ENCODE measurements around the gene MICB. TPM values are rescaled to one million over a fixed set of nuclear protein-coding genes. Genes with fewer than 3 reads are reported as not detected.
"Not testable (repeated sequence)": the region's sequence is repeated elsewhere in the genome, so short reads cannot be mapped to it uniquely, and the experiment has no call there.

MICB gene
- polyA plus RNA-seq, 1 donor (not counting 4 experiments of a cell fraction or from before 2014, with no cell fraction given): 8.6 TPM

- no peak for FAIRE-seq
- peaks cover 18% of the 10 kb centered on the region for H3K4me1 ChIP-seq (ENCODE audit: control insufficient read depth, extremely low read depth, insufficient read depth, low read length)
- no peaks in the 10 kb centered on the region for H4K20me1 ChIP-seq (ENCODE audit: control insufficient read depth, extremely low read depth, insufficient read depth, low read length)
- no peaks in the 10 kb centered on the region for H3K36me3 ChIP-seq (ENCODE audit: control insufficient read depth in 2 of 2, extremely low read depth in 1 of 2, insufficient read depth in 2 of 2, low read length in 2 of 2)
- H3K79me2 ChIP-seq (ENCODE audit: control insufficient read depth, insufficient read depth, low read length): no peaks in the 10 kb centered on the region
- no peaks in the 10 kb centered on the region for H3K9me1 ChIP-seq (ENCODE audit: control insufficient read depth, extremely low read depth, insufficient read depth, low read length)
- no peak for DNase-seq (ENCODE audit: low read depth, low spot score)
- H3K4me2 ChIP-seq (ENCODE audit: control insufficient read depth, extremely low read depth, insufficient read depth, low read depth, low read length): no peak overlapping the region
- no peak overlapping the region for H3K4me3 ChIP-seq (ENCODE audit: control insufficient read depth in 2 of 3, extremely low read depth in 1 of 3, insufficient read depth in 2 of 3, low read depth in 1 of 3, low read length in 3 of 3)
- no peak overlapping the region for H3K9ac ChIP-seq (ENCODE audit: control insufficient read depth, extremely low read depth, insufficient read depth, low read length)
- no peaks in the 10 kb centered on the region for H3K9me3 ChIP-seq (ENCODE audit: control insufficient read depth, low read depth, low read length)
- dilution Hi-C loops (cut with MboI; ENCODE audit: extremely low pct_ligation_motif_present, low sequenced_read_pairs): no loop called here
- no peaks in the 10 kb centered on the region for H3K27me3 ChIP-seq (ENCODE audit: control insufficient read depth, extremely low read depth, insufficient read depth, low read length)
- H2AFZ ChIP-seq (ENCODE audit: control insufficient read depth, low read length): no peak overlapping the region
- H3K27ac ChIP-seq (ENCODE audit: control insufficient read depth, insufficient read depth, low read length): no peak overlapping the region
- no peak for TF ChIP-seq CTCF (optimal IDR thresholded peaks at IDR 0.05 in 1 of 3, IDR thresholded peaks at IDR 0.05 in 1 of 3, conservative IDR thresholded peaks at IDR 0.05 in 1 of 3; ENCODE audit: extremely low read depth in 1 of 3, insufficient read depth in 2 of 3, low read length in 3 of 3)
- no peak for TF ChIP-seq EZH2 (IDR thresholded peaks at IDR 0.05; ENCODE audit: low read length)
Observed at GRCh38 chr6:31490115-31490873, 7.7 kb upstream of the MICB start.

GRCh38 chr6:31493550-31493874 lies 4.4 kb upstream of the MICB start:
- DNase-seq (ENCODE audit: low read depth, low spot score); H3K79me2 ChIP-seq (ENCODE audit: control insufficient read depth, insufficient read depth, low read length); H3K36me3 ChIP-seq (ENCODE audit: control insufficient read depth in 2 of 2, extremely low read depth in 1 of 2, insufficient read depth in 2 of 2, low read length in 2 of 2); H3K9me1 ChIP-seq (ENCODE audit: control insufficient read depth, extremely low read depth, insufficient read depth, low read length); H3K9ac ChIP-seq (ENCODE audit: control insufficient read depth, extremely low read depth, insufficient read depth, low read length); H3K9me3 ChIP-seq (ENCODE audit: control insufficient read depth, low read depth, low read length); H4K20me1 ChIP-seq (ENCODE audit: control insufficient read depth, extremely low read depth, insufficient read depth, low read length); dilution Hi-C loops (cut with MboI; ENCODE audit: extremely low pct_ligation_motif_present, low sequenced_read_pairs); H3K27me3 ChIP-seq (ENCODE audit: control insufficient read depth, extremely low read depth, insufficient read depth, low read length); FAIRE-seq; H2AFZ ChIP-seq (ENCODE audit: control insufficient read depth, low read length); H3K27ac ChIP-seq (ENCODE audit: control insufficient read depth, insufficient read depth, low read length): not testable (repeated sequence)
- peaks cover 23% of the 10 kb centered on the region for H3K4me1 ChIP-seq (ENCODE audit: control insufficient read depth, extremely low read depth, insufficient read depth, low read length)
- peak overlapping the region in 2 of 3 experiments; percentile 55 to 56 for H3K4me3 ChIP-seq (ENCODE audit: control insufficient read depth in 2 of 3, extremely low read depth in 1 of 3, insufficient read depth in 2 of 3, low read depth in 1 of 3, low read length in 3 of 3)
- peak overlapping the region; percentile 84 for H3K4me2 ChIP-seq (ENCODE audit: control insufficient read depth, extremely low read depth, insufficient read depth, low read depth, low read length)

All from keratinocyte (primary cell).